Mesothelial cell of epicardium (in vitro differentiated cells): ENCODE measurements around the gene ARIH2. TPM values are rescaled to one million over a fixed set of nuclear protein-coding genes. Genes with fewer than 3 reads are reported as not detected.
"Not testable (repeated sequence)": the region's sequence is repeated elsewhere in the genome, so short reads cannot be mapped to it uniquely, and the experiment has no call there.

Source experiments
- DNase-seq, 2 experiments: peaks; one replicate each; pipeline ENCODE4 v3.0.0; 2021; ENCODE audit warnings: low spot score in 2 of 2; ENCODE audit not compliant: unreplicated experiment in 2 of 2
- H3K27ac Mint-ChIP-seq: 2 replicates; pipeline ENCODE4 v1.8.0; 2021; ENCODE audit warnings: mixed read lengths
- H3K27me3 Mint-ChIP-seq: 2 replicates; pipeline ENCODE4 v1.8.0; 2021; ENCODE audit warnings: low read depth, mixed read lengths
- H3K36me3 Mint-ChIP-seq: 2 replicates; pipeline ENCODE4 v1.8.0; 2021; ENCODE audit warnings: mixed read lengths
- H3K4me1 Mint-ChIP-seq: 2 replicates; pipeline ENCODE4 v1.8.0; 2021; ENCODE audit warnings: mixed read lengths
- H3K4me3 Mint-ChIP-seq: 2 replicates; pipeline ENCODE4 v1.8.0; 2021; ENCODE audit warnings: mild to moderate bottlenecking, moderate library complexity, mixed read lengths
- H3K9me3 Mint-ChIP-seq: 2 replicates; pipeline ENCODE4 v1.8.0; 2021; ENCODE audit warnings: mixed read lengths
- CTCF ChIP-seq: fragments of 200-600 bp; sonication (generic); IDR thresholded peaks from one replicate; pipeline ENCODE4 v1.5.0; 2021; ENCODE audit warnings: antibody characterized with exemption; ENCODE audit not compliant: unreplicated experiment
- total RNA-seq: library from RNA; stranded (reverse); gene quantifications from 3 replicates; pipeline ENCODE4 v1.2.1, GENCODE V29; 2021

ARIH2 gene
- total RNA-seq, 1 donor from 2014 or later: 102 TPM

- H3K27ac Mint-ChIP-seq: peak overlapping the region; percentile 100
- H3K36me3 Mint-ChIP-seq: no peaks in the 10 kb centered on the region
- peaks cover 22% of the 10 kb centered on the region for H3K4me1 Mint-ChIP-seq
- DNase-seq: no peak
- no peaks in the 10 kb centered on the region for H3K27me3 Mint-ChIP-seq
- H3K9me3 Mint-ChIP-seq: no peaks in the 10 kb centered on the region
- H3K4me3 Mint-ChIP-seq: peak overlapping the region; percentile 97
- TF ChIP-seq CTCF: no peak
Observed at GRCh38 chr3:49005998-49006397, 87.4 kb downstream of the ARIH2 start.

- peaks cover 22% of the 10 kb centered on the region for H3K4me1 Mint-ChIP-seq
- DNase-seq: peak in 1 of 2 experiments; percentile 53
- no peaks in the 10 kb centered on the region for H3K9me3 Mint-ChIP-seq
- H3K27ac Mint-ChIP-seq: peak overlapping the region; percentile 100
- no peaks in the 10 kb centered on the region for H3K27me3 Mint-ChIP-seq
- no peak for TF ChIP-seq CTCF
- H3K4me3 Mint-ChIP-seq: peak overlapping the region; percentile 97
- H3K36me3 Mint-ChIP-seq: no peaks in the 10 kb centered on the region
Observed at GRCh38 chr3:49006408-49007067, 87.9 kb downstream of the ARIH2 start.

GRCh38 chr3:49007068-49007770, 88.6 kb downstream of the ARIH2 start, which contains the start of gene WDR6:
Gene WDR6 (plus strand): TSS chr3:49007391. CDS start chr3:49007432, 41 bp downstream.
- Mint-ChIP-seq H3K9me3 (no peaks in the 10 kb centered on the region), H3K4me1 (peaks cover 22% of the 10 kb centered on the region), H3K4me3 (peak within 1 kb of the TSS; percentile 97), H3K27me3 (no peaks in the 10 kb centered on the region), H3K27ac (peak within 1 kb of the TSS; percentile 100), H3K36me3 (no peaks in the 10 kb centered on the region)
- peak; percentile 94 to 96 for DNase-seq
- no peak for TF ChIP-seq CTCF

GRCh38 chr3:49007771-49008528, 89.3 kb downstream of the ARIH2 start:
- Mint-ChIP-seq H3K27me3 (no peaks in the 10 kb centered on the region), H3K9me3 (no peaks in the 10 kb centered on the region), H3K4me3 (peak overlapping the region; percentile 97), H3K4me1 (peaks cover 22% of the 10 kb centered on the region), H3K27ac (peak overlapping the region; percentile 100), H3K36me3 (no peaks in the 10 kb centered on the region)
- peak; percentile 79 to 80 for DNase-seq
- TF ChIP-seq CTCF: no peak

- H3K27ac Mint-ChIP-seq: peak overlapping the region; percentile 100
- H3K27me3 Mint-ChIP-seq, DNase-seq, H3K9me3 Mint-ChIP-seq, H3K36me3 Mint-ChIP-seq: not testable (repeated sequence)
- peak overlapping the region; percentile 97 for H3K4me3 Mint-ChIP-seq
- peaks cover 22% of the 10 kb centered on the region for H3K4me1 Mint-ChIP-seq
Observed at GRCh38 chr3:49008627-49009026, 90.0 kb downstream of the ARIH2 start.
